ENCODE results near the gene NDUFAF8. TPM values are rescaled to one million over a fixed set of nuclear protein-coding genes. Genes with fewer than 3 reads are reported as not detected.
A peak's percentile ranks its signal among the peaks of the same experiment; 100 is the strongest.

Gene NDUFAF8
- polyA plus RNA-seq, 2 of the 4 experiments (the other 2 are of a cell fraction) = 179 to 308 TPM

- TF ChIP-seq SREBF2 (IDR thresholded peaks at IDR 0.05) (no peak), HOXB5 (CRISPR knock-in tag; IDR thresholded peaks at IDR 0.05) (0 out of 2 replicates have a peak, but pooled peaks have one; percentile 27)
- POLR2A ChIA-PET = interaction anchor here (0.7 kb wide), 1 partner anchor 10 kb away, joined by 3 read pairs; no protein-coding TSS in a partner anchor
- Histone ChIP-seq H3K4me1 (peaks cover 12% of the 10 kb centered on the region), H3K4me2 (no peak overlapping the region), H3K4me3 (no peak overlapping the region), H3K9me3 (no peaks in the 10 kb centered on the region), H3K27ac (no peak overlapping the region)
- CTCF ChIA-PET = interaction anchor here (0.8 to 2.8 kb wide), 8 partner anchors 9 to 240 kb away, joined by 3 to 8 read pairs (median 4); no protein-coding TSS in a partner anchor
- no peak for FAIRE-seq
- peak in 1 of 2 experiments; percentile 0; a peak in 1 of 6 replicates for ATAC-seq
- WGBS (ENCODE audit: missing lambda C conversion rate) = 88% methylated on average over 24 of the region's 24 CpGs
- no peak for DNase-seq (ENCODE audit: low read depth in 1 of 2, low spot score in 1 of 2)
Observed at GRCh38 chr17:81244358-81245023, 5.4 kb downstream of the NDUFAF8 start.

- ChIA-PET CTCF (interaction anchor here (1.1 to 2.8 kb wide), 6 partner anchors 8 to 143 kb away, joined by 3 to 8 read pairs (median 4); no protein-coding TSS in a partner anchor), POLR2A (interaction anchor here (1.0 to 1.1 kb wide), 2 partner anchors 22 to 239 kb away, joined by 3 read pairs; partner anchors contain the start of gene CEP131)
- peaks cover 12% of the 10 kb centered on the region for H3K4me1 ChIP-seq
- WGBS (ENCODE audit: missing lambda C conversion rate) = 91% methylated on average over 22 of the region's 25 CpGs
- H3K9me3 ChIP-seq = no peaks in the 10 kb centered on the region
- no peak overlapping the region for H3K27ac ChIP-seq
- TF ChIP-seq EHF (CRISPR knock-in tag; IDR thresholded peaks at IDR 0.05) (no peak), POLR2A (IDR thresholded peaks at IDR 0.05; ENCODE audit: low read length) (peak; percentile 13; the same call in 1 of the 2 replicates), MAX (IDR thresholded peaks at IDR 0.05) (0 out of 2 replicates have a peak, but pooled peaks have one; percentile 3), PBX3 (IDR thresholded peaks at IDR 0.05) (peak; percentile 54), POLR2AphosphoS2 (conservative IDR thresholded peaks at IDR 0.05; ENCODE audit: low read length) (0 out of 2 replicates have a peak, but pooled peaks have one; percentile 21)
- no peak for FAIRE-seq
- no peak for DNase-seq (ENCODE audit: low read depth in 1 of 2, low spot score in 1 of 2)
- ATAC-seq = peak in 1 of 2 experiments; percentile 7; a peak in 3 of 6 replicates
- H3K4me2 ChIP-seq = no peak overlapping the region
- no peak overlapping the region for H3K4me3 ChIP-seq
Observed at GRCh38 chr17:81245024-81245664, 6.0 kb downstream of the NDUFAF8 start.

GRCh38 chr17:81245665-81246342 is 6.7 kb downstream of the NDUFAF8 start:
- ATAC-seq = peak in 1 of 2 experiments; percentile 5; a peak in 3 of 6 replicates
- CTCF ChIA-PET = interaction anchor here (1.1 to 2.8 kb wide), 6 partner anchors 7 to 144 kb away, joined by 3 to 8 read pairs (median 4); no protein-coding TSS in a partner anchor
- no peak overlapping the region for H3K27ac ChIP-seq
- H3K9me3 ChIP-seq = no peaks in the 10 kb centered on the region
- H3K4me2 ChIP-seq = no peak overlapping the region
- no peak for FAIRE-seq
- TF ChIP-seq MAZ (IDR thresholded peaks at IDR 0.05; ENCODE audit: borderline replicate concordance, low read depth, low read length) (no peak), KDM5A (IDR thresholded peaks at IDR 0.05) (no peak), MYC (IDR thresholded peaks at IDR 0.05; ENCODE audit: borderline replicate concordance, low read length) (no peak), HES2 (IDR thresholded peaks at IDR 0.05) (no peak), JUN (IDR thresholded peaks at IDR 0.05) (no peak), CHD4 (IDR thresholded peaks at IDR 0.05; ENCODE audit: borderline replicate concordance) (no peak), PHF8 (IDR thresholded peaks at IDR 0.05; ENCODE audit: borderline replicate concordance, low read depth) (no peak), NR3C1 (IDR thresholded peaks at IDR 0.05) (no peak), RARB (CRISPR knock-in tag; IDR thresholded peaks at IDR 0.05) (no peak), ZNF302 (CRISPR knock-in tag; IDR thresholded peaks at IDR 0.05) (no peak), MAX (IDR thresholded peaks at IDR 0.05) (no peak), E2F6 (IDR thresholded peaks at IDR 0.05; ENCODE audit: borderline replicate concordance, low read depth) (no peak), EP300 (IDR thresholded peaks at IDR 0.05) (no peak), RFX5 (IDR thresholded peaks at IDR 0.05) (no peak), ZSCAN20 (CRISPR knock-in tag; IDR thresholded peaks at IDR 0.05) (no peak)
- peaks cover 5% of the 10 kb centered on the region for H3K4me1 ChIP-seq
- H3K4me3 ChIP-seq = no peak overlapping the region
- no peak for DNase-seq (ENCODE audit: low read depth in 1 of 2, low spot score in 1 of 2)
- 96% methylated on average over 37 of the region's 37 CpGs for WGBS (ENCODE audit: missing lambda C conversion rate)
- POLR2A ChIA-PET = interaction anchor here (1.0 to 1.1 kb wide), 2 partner anchors 23 to 239 kb away, joined by 3 read pairs; partner anchors contain the start of gene CEP131
